GM18858 (cell line): Measurements from ENCODE around the gene NUDT2.

Experiments
- ATAC-seq: cut with Tn5 transposase; IDR thresholded peaks from one replicate; pipeline ENCODE4 v1.9.1; 2021; ENCODE audit not compliant: unreplicated experiment

NUDT2 gene

DNA sequence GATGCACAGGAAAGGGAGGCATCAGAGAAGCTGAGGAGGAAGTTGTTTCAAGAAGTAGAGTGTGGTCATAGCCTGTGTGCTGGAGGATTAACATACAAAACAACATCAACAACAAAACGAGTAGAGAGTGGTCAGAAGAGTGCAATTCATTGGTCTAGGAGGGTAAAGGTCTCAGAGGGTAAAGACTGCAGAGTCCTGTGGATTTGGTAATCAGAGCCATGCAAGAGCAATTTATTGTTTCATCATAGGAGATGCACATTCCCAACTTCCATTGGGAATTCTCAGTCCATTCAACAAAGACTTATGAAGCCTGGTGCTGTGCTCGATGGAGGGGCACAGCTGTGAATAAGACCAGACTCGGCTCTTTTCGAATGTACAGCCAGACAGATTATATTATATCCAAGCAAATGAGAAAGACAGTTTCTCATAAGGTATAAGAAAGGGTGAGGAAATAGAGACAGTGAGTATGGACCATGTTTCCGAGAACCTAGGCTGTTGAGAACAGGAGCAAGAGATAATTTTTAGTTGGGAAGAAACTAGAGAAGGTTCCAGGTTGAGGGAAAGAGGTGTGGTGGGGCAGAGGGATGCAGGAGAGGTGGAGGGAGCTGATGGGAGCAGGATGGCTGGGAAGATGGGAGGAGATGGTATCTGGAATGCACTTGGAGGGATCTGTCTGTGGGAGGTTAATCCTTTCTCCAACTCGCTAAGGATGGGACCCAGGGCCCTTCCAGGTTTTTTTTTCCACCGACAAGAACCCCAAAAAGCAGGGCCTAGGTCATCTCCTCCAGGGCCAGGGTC lies 55.2 kb downstream of the NUDT2 start:
- no peak for ATAC-seq

DNA sequence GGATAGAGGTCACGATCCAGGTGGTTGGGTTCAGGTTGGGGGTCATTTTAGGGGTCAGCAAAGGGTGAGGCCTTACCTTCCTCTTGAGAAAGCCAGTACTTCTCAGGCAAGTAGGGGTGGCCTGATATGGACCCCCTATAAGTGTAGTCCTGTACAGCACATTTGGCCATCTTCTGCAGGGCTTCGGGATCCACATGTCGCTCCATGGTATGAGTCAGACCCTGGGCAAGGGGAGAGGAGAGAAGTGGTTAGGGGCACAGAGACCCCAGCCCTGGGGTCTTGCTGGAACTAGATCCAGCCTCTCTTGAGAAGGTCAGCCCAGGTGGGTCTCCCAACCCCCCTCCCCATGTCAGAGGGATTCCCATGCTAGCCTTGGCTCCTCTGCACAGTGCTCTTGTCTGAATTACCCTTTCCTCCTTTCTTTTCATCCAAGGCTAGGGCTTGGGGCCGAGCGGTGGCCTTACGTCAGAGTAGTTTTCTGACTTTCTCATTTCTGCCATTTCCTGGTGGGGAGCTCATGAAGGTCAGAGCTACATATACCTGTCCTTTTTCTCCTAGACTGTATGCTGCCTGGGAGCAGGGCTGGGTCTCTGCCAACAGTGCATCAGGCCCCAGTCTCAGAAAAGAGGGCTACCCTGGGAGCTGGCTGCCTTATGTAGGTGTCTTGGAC lies 56.3 kb downstream of the NUDT2 start:
- ATAC-seq, result no peak

DNA sequence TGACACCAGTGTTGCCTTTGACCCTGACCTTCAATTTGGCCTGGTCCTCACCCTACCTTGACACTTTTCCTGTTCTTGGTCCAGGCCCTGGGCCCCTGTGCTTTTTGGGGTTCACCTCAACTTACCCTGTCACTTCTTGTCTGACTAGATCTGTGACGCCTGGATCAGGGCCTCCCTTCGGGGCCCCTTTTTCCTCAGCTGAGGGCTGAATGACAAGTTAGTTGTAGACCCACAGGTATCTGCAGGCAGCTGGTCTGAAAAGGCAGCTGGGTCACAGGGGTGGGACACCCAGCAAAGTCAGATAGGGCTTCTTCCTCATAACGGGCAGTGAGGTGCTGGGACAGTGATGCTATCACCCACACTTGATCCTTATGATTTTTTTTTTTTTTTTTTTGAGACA lies 57.3 kb downstream of the NUDT2 start:
- no peak for ATAC-seq

DNA sequence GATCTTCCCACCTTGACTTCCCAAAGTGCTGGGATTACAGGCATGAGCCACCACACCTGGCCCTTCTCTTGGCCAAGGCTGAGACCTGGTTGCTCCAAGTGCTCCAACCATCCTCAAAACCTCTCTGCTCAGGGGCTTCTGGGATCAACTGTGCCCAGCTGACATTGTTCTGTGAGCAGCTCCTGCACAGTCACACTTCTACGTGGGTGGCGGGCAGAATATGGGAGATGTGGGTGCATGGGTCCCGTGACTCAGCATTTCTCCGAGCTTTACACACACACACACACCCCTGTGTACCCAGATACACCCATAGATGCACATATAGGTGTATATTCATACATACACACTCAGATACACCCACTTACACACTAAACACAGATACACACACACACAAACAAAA lies 57.9 kb downstream of the NUDT2 start:
- ATAC-seq, result no peak

DNA sequence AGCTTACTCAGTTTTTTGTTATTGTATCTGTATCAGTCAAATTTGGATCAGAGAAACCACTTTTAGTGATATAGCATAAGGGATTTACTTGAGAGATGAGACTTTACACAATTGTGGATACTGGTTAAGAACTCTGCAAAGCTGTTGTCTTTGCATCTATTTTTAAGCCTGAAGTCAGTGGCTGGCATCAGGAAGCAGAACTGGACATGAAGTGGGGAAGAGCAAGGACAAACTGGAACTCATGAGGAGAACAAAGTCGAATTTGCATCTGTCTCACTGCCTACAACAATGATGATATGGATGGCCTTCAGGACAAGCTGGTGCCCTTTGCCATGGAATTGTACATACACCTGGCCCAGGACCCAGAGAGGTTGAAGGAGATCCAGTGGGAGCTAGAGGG lies 63.1 kb downstream of the NUDT2 start:
- ATAC-seq, result no peak
